ENCODE results near the gene DNAAF3.

The DNAAF3 gene

GRCh38 chr19:55141696-55142095 is 24.7 kb downstream of the DNAAF3 start:
- no peak overlapping the region for H3K4me3 ChIP-seq (ENCODE audit: low read depth, low read length)
- DNase-seq (ENCODE audit: low read depth): no peak
- no peak for TF ChIP-seq CTCF (IDR thresholded peaks at IDR 0.05; ENCODE audit: low read depth, low read length, missing control alignments)
- in situ Hi-C loops (cut with HindIII; ENCODE audit: low sequenced_read_pairs): no loop called here

DNA sequence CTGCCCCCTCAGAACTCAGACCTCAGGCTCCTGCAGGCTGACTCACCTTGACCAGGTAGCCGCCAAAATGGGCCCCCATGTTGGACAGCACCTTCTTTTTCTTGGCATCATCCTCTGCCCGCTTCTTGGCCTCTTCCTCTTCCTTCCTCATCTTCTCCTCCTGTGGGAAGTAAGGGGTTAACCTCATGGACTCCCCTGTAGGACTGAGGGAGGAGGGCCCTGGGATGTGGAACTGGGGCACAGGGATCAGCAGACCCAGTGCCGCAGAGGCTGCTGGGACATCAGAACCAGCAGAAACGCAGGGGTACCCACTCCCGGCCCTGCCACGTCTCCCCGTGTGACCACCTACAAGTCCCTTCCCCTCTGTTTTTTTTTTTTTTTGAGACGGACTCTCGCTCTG is 28.5 kb downstream of the DNAAF3 start:
- DNase-seq (ENCODE audit: low read depth): no peak
- no peak overlapping the region for H3K4me3 ChIP-seq (ENCODE audit: low read depth, low read length)
- in situ Hi-C loops (cut with HindIII; ENCODE audit: low sequenced_read_pairs): no loop called here
- TF ChIP-seq CTCF (IDR thresholded peaks at IDR 0.05; ENCODE audit: low read depth, low read length, missing control alignments): no peak

GRCh38 chr19:55136399-55137102 is 29.9 kb downstream of the DNAAF3 start:
- in situ Hi-C loops (cut with HindIII; ENCODE audit: low sequenced_read_pairs): no loop called here
- TF ChIP-seq CTCF (IDR thresholded peaks at IDR 0.05; ENCODE audit: low read depth, low read length, missing control alignments): no peak
- no peak for DNase-seq (ENCODE audit: low read depth)

DNA sequence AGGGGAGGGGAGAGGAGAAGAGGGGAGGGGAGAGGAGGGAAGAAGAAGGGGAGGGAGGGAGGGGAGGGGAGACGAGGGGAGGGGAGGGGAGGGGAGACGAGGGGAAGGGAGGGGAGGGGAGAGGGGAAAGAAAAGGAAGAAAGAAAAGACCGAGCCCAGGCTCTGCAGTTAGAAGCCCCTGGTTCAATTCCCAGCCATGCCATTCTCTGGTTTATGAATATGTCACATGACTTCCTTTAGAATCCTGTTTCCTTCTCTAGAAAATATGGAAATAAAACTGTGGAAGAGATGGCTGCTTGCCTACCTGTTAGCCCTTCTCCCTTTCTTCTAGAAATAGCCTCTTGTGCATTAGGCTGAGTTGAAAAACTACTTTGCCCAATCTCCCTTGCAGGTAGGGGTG is 31.7 kb downstream of the DNAAF3 start:
- DNase-seq (ENCODE audit: low read depth): no peak
- in situ Hi-C loops (cut with HindIII; ENCODE audit: low sequenced_read_pairs): no loop called here
- no peak overlapping the region for H3K4me3 ChIP-seq (ENCODE audit: low read depth, low read length)
- no peak for TF ChIP-seq CTCF (IDR thresholded peaks at IDR 0.05; ENCODE audit: low read depth, low read length, missing control alignments)

More at GRCh38 chr19:55136399-55137102, 29.9 kb downstream of the DNAAF3 start:
- H3K4me3 ChIP-seq (ENCODE audit: low read depth, low read length): no peak overlapping the region

- no peak overlapping the region for H3K4me3 ChIP-seq (ENCODE audit: low read depth, low read length)
- no peak for DNase-seq (ENCODE audit: low read depth)
- no peak for TF ChIP-seq CTCF (IDR thresholded peaks at IDR 0.05; ENCODE audit: low read depth, low read length, missing control alignments)
- in situ Hi-C loops (cut with HindIII; ENCODE audit: low sequenced_read_pairs): no loop called here
Measured at GRCh38 chr19:55133639-55134444, 32.6 kb downstream of the DNAAF3 start.

DNA sequence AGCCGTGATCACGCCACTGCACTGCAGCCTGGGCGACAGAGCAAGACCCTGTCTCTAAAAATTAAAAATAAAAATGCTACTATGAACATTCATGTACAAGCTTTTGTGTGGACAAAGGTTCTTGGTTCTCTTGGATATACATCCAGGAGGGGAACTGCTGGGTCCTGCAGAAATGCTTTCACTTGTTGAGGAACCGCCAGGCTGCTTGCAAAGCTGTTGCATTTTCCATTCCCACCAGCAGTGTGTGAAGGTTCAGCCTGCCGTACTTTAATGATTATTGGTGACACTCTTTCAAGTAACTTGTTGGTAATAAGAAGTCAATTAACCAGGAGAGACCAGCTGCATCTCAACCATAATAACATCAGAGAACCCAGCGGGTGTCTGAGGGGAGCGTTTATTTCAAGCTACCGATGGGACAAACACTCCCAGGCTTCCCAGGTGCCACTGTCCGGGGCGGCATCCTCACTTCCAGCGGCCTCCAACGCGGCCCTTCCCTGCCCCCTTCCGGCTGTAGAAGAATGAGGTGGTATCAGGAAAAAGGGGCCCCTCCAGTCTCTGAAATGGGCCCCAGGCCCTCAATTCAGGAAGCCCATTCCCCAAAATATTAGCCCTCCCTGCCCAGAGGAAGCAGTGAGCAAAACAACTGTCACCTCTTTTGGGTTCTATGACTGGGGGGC is 33.8 kb downstream of the DNAAF3 start:
- in situ Hi-C loops (cut with HindIII; ENCODE audit: low sequenced_read_pairs): no loop called here
- peak; percentile 16 for TF ChIP-seq CTCF (IDR thresholded peaks at IDR 0.05; ENCODE audit: low read depth, low read length, missing control alignments)
- DNase-seq (ENCODE audit: low read depth): no peak
- H3K4me3 ChIP-seq (ENCODE audit: low read depth, low read length): no peak overlapping the region
